Upper lobe of left lung (tissue), 4 donors: Measurements from ENCODE around the gene SUPT3H.

Source experiments
- EP300 ChIP-seq, 4 donors: sonication (generic); formaldehyde crosslinking; IDR thresholded peaks; one replicate each; pipeline ENCODE4 v1.5.1; 2017; ENCODE audit warnings: antibody characterized with exemption in 4 of 4, control low read depth in 2 of 4
- POLR2A ChIP-seq, 4 donors: fragments of 450-650 bp; IDR thresholded peaks; one replicate each; pipeline ENCODE4 v1.5.1; 2016 to 2017; ENCODE audit warnings: antibody characterized with exemption in 4 of 4, mild to moderate bottlenecking in 2 of 4
- POLR2AphosphoS5 ChIP-seq, 2 donors: sonication (generic); formaldehyde crosslinking; IDR thresholded peaks; one replicate each; pipeline ENCODE4 v1.5.1; 2017; ENCODE audit warnings: antibody characterized with exemption in 2 of 2
- TF ChIP-seq, protein P1 (sequence below), 6 experiments: fragments of 450-650 bp in 4 of 6; fragments of 200-600 bp in 2 of 6; sonication (generic) in 2 of 6; IDR thresholded peaks; one replicate each; pipeline ENCODE4 v1.5.1; 2016 to 2019; ENCODE audit warnings: antibody characterized with exemption in 6 of 6

DNA sequence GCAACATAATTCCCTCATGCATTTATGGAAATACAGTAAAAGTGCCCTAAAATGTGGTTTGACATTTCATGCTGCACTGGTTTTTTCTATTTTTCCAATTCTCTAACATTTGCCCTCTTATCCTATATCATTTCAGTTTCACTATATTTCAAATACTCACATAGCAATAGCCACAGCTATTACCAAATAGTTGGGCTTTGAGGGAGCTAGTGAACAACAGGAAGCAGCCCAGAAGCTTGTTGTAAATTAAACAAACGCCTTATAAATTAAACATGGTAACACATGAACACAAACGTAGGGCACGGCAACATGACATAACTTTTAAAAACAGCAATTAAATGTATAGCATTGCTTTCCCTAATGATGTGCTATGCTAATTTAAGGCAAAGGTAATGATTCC, 521.3 kb downstream of the SUPT3H start:
- TF ChIP-seq EP300 (IDR thresholded peaks at IDR 0.05) (no peak), POLR2A (IDR thresholded peaks at IDR 0.05) (no peak), POLR2AphosphoS5 (IDR thresholded peaks at IDR 0.05) (no peak)
- TF ChIP-seq, protein P1, sequence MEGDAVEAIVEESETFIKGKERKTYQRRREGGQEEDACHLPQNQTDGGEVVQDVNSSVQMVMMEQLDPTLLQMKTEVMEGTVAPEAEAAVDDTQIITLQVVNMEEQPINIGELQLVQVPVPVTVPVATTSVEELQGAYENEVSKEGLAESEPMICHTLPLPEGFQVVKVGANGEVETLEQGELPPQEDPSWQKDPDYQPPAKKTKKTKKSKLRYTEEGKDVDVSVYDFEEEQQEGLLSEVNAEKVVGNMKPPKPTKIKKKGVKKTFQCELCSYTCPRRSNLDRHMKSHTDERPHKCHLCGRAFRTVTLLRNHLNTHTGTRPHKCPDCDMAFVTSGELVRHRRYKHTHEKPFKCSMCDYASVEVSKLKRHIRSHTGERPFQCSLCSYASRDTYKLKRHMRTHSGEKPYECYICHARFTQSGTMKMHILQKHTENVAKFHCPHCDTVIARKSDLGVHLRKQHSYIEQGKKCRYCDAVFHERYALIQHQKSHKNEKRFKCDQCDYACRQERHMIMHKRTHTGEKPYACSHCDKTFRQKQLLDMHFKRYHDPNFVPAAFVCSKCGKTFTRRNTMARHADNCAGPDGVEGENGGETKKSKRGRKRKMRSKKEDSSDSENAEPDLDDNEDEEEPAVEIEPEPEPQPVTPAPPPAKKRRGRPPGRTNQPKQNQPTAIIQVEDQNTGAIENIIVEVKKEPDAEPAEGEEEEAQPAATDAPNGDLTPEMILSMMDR (IDR thresholded peaks at IDR 0.05): no peak
